Urinary bladder (tissue), 4 donors: ENCODE results near the gene TMEM233. TPM values are rescaled to one million over a fixed set of nuclear protein-coding genes. Genes with fewer than 3 reads are reported as not detected.

Experiments used
- DNase-seq: peaks from one replicate; pipeline ENCODE4 v3.0.0-alpha.2; 2015; ENCODE audit errors: extremely low spot score
- H3K27ac ChIP-seq: one replicate; pipeline ENCODE4 v1.5.1; 2013; ENCODE audit warnings: low read depth, mild to moderate bottlenecking, moderate library complexity
- H3K36me3 ChIP-seq: one replicate; pipeline ENCODE4 v1.6.1; 2013; ENCODE audit warnings: mild to moderate bottlenecking, moderate library complexity; ENCODE audit not compliant: insufficient read depth
- H3K4me1 ChIP-seq: one replicate; pipeline ENCODE4 v1.6.1; 2013; ENCODE audit warnings: mild to moderate bottlenecking, moderate library complexity; ENCODE audit not compliant: insufficient read depth
- H3K4me3 ChIP-seq: one replicate; pipeline ENCODE4 v1.5.1; 2013; ENCODE audit warnings: low read depth, low read length
- WGBS: extraction: QIAGEN DNeasy Blood & Tissue Kit; methylation state at CpG from one replicate; pipeline ENCODE4 v1.1.7; 2013; 5-methylcytosine and 5-hydroxymethylcytosine counted together
- polyA plus RNA-seq: library from polyadenylated mRNA; stranded (reverse); fragments of 200-250 nt; gene quantifications from one replicate; pipeline ENCODE4 v1.2.3, GENCODE V29; 2013
- total RNA-seq: library from RNA; depleted of rRNA; stranded (reverse); fragments of >200 nt; gene quantifications from one replicate; pipeline ENCODE4 v1.2.3, GENCODE V29; 2014
- donor health status: healthy with polysubstance abuse.
- donor health status: healthy.

The TMEM233 gene
- total and polyA plus RNA-seq, 2 donors = 0.61 to 1.4 TPM

DNA sequence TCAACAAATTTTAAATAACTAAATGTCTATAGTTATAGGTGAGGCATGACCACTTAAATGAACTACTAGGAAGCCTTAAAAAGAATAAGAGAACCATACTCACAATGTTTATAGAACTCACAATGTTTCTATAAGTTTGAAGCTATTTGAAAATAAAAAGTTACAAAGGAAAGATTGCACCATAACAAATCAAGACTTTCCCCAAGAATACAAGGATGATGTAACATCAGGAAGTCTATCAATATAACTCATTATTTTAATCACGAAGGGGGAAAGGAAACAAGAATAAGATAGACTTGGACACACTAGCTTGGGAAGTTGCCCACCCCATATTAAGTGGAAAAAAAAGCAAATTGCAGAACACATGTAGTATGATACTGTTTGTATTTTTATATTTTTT lies 26.9 kb downstream of the TMEM233 start:
- WGBS = 60% methylated on average over 1 of the region's 1 CpG
- Histone ChIP-seq H3K27ac (no peak overlapping the region), H3K4me1 (no peaks in the 10 kb centered on the region), H3K36me3 (no peaks in the 10 kb centered on the region), H3K4me3 (no peak overlapping the region)
- no peak for DNase-seq

DNA sequence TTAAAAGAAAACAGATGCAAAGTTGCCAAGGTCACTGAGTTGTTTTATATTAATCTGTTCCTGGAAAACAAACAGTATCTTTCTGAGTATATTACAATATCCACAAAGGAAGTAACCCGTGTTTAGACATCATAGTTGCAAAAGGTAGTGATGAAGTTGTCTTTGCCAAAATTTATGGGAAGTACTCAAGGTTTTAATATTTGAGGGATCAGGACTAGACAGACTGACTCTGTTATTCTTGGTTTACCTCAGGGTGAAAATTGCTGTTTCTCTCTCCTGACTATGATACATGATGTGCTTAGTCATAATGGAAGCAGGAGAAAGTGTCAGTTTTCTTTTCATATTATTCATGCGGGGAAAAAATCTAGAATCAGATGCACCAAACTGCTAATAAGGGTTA lies 28.3 kb downstream of the TMEM233 start:
- 29% methylated on average over 2 of the region's 2 CpGs for WGBS
- DNase-seq = no peak
- H3K27ac ChIP-seq = no peak overlapping the region
- no peaks in the 10 kb centered on the region for H3K4me1 ChIP-seq
- H3K4me3 ChIP-seq = no peak overlapping the region
- H3K36me3 ChIP-seq = no peaks in the 10 kb centered on the region

DNA sequence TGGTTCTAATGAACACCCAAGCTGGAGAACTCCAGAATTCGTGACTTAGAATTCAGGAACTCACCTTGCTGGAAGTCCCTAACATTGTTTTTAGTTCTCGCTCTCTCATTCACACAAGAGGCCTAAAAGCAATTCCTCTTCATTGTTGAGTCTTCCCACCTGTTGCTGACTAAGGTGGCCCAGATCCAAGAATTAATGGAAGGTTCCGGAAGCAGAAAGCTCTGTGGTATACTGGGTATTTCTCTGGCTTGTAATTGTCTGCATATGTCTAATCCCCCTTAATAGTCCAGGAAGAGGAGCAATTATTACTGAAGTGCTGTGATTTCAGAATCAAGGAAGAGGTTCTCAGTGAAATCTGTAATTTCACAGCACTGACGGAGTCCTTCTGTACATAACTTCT lies 31.4 kb downstream of the TMEM233 start:
- Histone ChIP-seq H3K4me1 (no peaks in the 10 kb centered on the region), H3K27ac (peak overlapping the region; percentile 23), H3K36me3 (no peaks in the 10 kb centered on the region), H3K4me3 (no peak overlapping the region)
- 45% methylated on average over 4 of the region's 4 CpGs for WGBS
- no peak for DNase-seq

- no peaks in the 10 kb centered on the region for H3K4me1 ChIP-seq
These were observed 33.6 kb downstream of the TMEM233 start for GRCh38 chr12:119627019-119627643.

DNA sequence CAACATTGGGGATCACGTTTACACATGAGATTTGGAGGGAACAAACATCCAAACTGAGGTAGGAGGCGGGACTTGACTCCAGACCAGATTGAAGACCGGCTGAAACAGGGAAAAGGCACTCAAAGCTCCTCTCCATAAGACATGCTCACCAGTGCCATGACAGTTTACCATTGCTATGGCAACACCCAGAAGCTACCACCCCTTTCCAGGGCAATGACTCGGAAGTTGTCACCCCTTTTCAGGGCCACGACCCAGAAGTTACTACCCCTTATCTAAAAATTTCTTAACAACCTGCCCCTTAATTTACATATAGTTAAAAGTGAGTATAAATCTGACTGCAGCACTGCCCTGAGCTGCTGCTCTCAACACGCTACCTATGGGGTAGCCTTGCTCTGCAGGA lies 34.1 kb downstream of the TMEM233 start:
- WGBS = 78% methylated on average over 6 of the region's 6 CpGs
- H3K36me3 ChIP-seq = no peaks in the 10 kb centered on the region
- no peak overlapping the region for H3K27ac ChIP-seq
- DNase-seq = no peak
- no peaks in the 10 kb centered on the region for H3K4me1 ChIP-seq
- no peak overlapping the region for H3K4me3 ChIP-seq

More at GRCh38 chr12:119627019-119627643, 33.6 kb downstream of the TMEM233 start:
- H3K4me3 ChIP-seq = no peak overlapping the region
- no peaks in the 10 kb centered on the region for H3K36me3 ChIP-seq
- WGBS = 71% methylated on average over 6 of the region's 6 CpGs
- DNase-seq = no peak
- H3K27ac ChIP-seq = no peak overlapping the region

DNA sequence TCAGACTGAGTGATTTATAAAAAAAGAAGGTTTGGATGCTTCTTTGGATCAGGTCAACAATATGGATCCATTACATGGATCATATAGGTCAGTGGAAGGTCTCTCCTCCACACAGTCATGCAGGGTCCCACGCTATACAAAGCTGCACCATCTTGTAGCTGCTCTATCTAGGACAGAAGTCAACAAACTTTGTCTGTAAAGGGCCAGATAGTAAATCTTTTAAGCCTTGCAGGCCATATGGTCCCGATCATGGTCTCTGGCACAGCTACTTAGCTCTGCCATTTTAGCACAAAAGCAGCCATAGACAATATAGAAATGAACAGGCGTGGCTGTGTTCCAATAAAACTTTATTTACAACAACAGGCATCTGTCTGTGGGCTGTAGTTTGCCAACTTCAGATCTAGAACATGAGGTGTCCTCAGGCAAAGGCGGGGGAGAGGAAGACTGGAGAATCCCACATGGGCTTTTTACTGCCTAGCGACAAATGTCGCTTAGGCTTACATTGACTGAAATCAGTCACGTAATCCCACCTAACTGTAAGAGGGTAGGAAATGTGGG lies 36.7 kb downstream of the TMEM233 start:
- Histone ChIP-seq H3K4me1 (no peaks in the 10 kb centered on the region), H3K36me3 (no peaks in the 10 kb centered on the region), H3K4me3 (no peak overlapping the region), H3K27ac (no peak overlapping the region)
- no peak for DNase-seq
- 86% methylated on average over 7 of the region's 7 CpGs for WGBS

- DNase-seq = no peak
- H3K36me3 ChIP-seq = no peaks in the 10 kb centered on the region
- H3K4me3 ChIP-seq = no peak overlapping the region
- no peak overlapping the region for H3K27ac ChIP-seq
- no peaks in the 10 kb centered on the region for H3K4me1 ChIP-seq
- 97% methylated on average over 1 of the region's 1 CpG for WGBS
These were observed 37.5 kb downstream of the TMEM233 start for GRCh38 chr12:119630962-119631550.

GRCh38 chr12:119631930-119632678 lies 38.5 kb downstream of the TMEM233 start:
- H3K4me1 ChIP-seq = no peaks in the 10 kb centered on the region
- no peak overlapping the region for H3K4me3 ChIP-seq
- H3K27ac ChIP-seq = no peak overlapping the region
- WGBS = 91% methylated on average over 4 of the region's 4 CpGs
- no peaks in the 10 kb centered on the region for H3K36me3 ChIP-seq
- no peak for DNase-seq

- no peaks in the 10 kb centered on the region for H3K4me1 ChIP-seq
- WGBS = 18% methylated on average over 6 of the region's 6 CpGs
- H3K36me3 ChIP-seq = no peaks in the 10 kb centered on the region
- no peak overlapping the region for H3K27ac ChIP-seq
- DNase-seq = peak; percentile 66
- H3K4me3 ChIP-seq = no peak overlapping the region
These were observed 41.2 kb downstream of the TMEM233 start for GRCh38 chr12:119634743-119635142.

DNA sequence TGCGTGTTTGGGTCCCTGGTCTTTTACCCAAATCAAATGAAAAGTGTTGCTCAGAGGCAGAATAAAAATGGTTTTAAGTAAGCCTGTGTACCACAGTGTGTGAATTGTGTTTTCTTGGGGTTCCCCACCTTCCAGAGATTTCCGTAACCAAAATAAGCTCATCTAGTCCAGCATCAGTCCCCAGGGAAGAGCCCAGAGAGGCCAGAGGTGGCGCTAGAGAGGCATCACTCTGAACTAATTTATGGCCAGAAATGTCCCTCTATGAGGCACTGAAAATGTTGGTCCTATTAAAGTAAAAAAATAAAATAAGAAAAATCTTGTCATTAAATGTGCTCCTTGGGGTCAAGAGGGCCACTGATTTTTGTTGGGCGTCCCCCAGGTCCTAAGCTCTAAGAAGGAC lies 49.4 kb downstream of the TMEM233 start:
- no peaks in the 10 kb centered on the region for H3K36me3 ChIP-seq
- 69% methylated on average over 4 of the region's 4 CpGs for WGBS
- H3K27ac ChIP-seq = no peak overlapping the region
- DNase-seq = no peak
- H3K4me3 ChIP-seq = no peak overlapping the region
- no peaks in the 10 kb centered on the region for H3K4me1 ChIP-seq

GRCh38 chr12:119644930-119645329 lies 51.4 kb downstream of the TMEM233 start:
- 86% methylated on average over 3 of the region's 3 CpGs for WGBS
- no peak for DNase-seq
- Histone ChIP-seq H3K27ac (no peak overlapping the region), H3K4me1 (no peaks in the 10 kb centered on the region), H3K4me3 (no peak overlapping the region), H3K36me3 (no peaks in the 10 kb centered on the region)

GRCh38 chr12:119645535-119646059 lies 52.0 kb downstream of the TMEM233 start:
- DNase-seq = no peak
- no peaks in the 10 kb centered on the region for H3K36me3 ChIP-seq
- 86% methylated on average over 7 of the region's 7 CpGs for WGBS
- H3K27ac ChIP-seq = no peak overlapping the region
- no peak overlapping the region for H3K4me3 ChIP-seq
- no peaks in the 10 kb centered on the region for H3K4me1 ChIP-seq

GRCh38 chr12:119649202-119649808 lies 55.7 kb downstream of the TMEM233 start:
- no peak for DNase-seq
- Histone ChIP-seq H3K4me1 (no peaks in the 10 kb centered on the region), H3K4me3 (no peak overlapping the region), H3K36me3 (no peaks in the 10 kb centered on the region), H3K27ac (no peak overlapping the region)
- 68% methylated on average over 4 of the region's 4 CpGs for WGBS
